Measurements from ENCODE around the gene SRL.

DNA sequence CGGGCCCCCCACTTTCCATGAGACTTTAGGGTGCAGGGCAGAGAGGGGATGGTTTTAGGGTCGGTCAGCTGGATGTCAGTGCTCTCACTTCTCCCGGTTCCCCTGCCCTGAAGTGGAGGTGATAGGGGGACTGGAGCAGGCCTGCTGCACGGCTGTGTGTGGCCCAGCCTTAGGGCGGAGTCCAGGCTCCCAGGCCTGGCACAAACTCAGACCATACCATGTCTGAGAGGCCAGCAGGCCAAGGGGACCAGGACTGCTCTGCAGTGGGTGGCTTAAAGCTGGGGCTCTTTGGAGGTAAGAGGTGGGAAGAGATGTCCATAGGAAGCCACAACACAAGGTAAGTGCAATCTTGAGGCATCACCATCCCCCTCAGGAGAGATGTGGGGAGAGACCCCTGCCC lies 22.7 kb upstream of the SRL start:
- TF ChIP-seq, protein P1, sequence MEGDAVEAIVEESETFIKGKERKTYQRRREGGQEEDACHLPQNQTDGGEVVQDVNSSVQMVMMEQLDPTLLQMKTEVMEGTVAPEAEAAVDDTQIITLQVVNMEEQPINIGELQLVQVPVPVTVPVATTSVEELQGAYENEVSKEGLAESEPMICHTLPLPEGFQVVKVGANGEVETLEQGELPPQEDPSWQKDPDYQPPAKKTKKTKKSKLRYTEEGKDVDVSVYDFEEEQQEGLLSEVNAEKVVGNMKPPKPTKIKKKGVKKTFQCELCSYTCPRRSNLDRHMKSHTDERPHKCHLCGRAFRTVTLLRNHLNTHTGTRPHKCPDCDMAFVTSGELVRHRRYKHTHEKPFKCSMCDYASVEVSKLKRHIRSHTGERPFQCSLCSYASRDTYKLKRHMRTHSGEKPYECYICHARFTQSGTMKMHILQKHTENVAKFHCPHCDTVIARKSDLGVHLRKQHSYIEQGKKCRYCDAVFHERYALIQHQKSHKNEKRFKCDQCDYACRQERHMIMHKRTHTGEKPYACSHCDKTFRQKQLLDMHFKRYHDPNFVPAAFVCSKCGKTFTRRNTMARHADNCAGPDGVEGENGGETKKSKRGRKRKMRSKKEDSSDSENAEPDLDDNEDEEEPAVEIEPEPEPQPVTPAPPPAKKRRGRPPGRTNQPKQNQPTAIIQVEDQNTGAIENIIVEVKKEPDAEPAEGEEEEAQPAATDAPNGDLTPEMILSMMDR (IDR thresholded peaks at IDR 0.05) = no peak
- no peak for TF ChIP-seq POLR2A (IDR thresholded peaks at IDR 0.05)
